NB4 (cell line): ENCODE measurements around the gene ALOX12B.

Experiments
- CTCF ChIP-seq: IDR thresholded peaks from one replicate; pipeline ENCODE4 v1.5.1; 2012; ENCODE audit warnings: low read depth, low read length
- MYC ChIP-seq: IDR thresholded peaks from 2 replicates; pipeline ENCODE4 v1.6.1; 2011; ENCODE audit warnings: low read depth, low read length
- POLR2A ChIP-seq: IDR thresholded peaks from 2 replicates; pipeline ENCODE4 v1.6.1; 2011; ENCODE audit warnings: mild to moderate bottlenecking; ENCODE audit not compliant: insufficient read length; ENCODE audit errors: extremely low read depth
- TF ChIP-seq, protein P1 (sequence below): IDR thresholded peaks from 2 replicates; pipeline ENCODE4 v1.6.1; 2011; ENCODE audit warnings: low read depth, low read length

DNA sequence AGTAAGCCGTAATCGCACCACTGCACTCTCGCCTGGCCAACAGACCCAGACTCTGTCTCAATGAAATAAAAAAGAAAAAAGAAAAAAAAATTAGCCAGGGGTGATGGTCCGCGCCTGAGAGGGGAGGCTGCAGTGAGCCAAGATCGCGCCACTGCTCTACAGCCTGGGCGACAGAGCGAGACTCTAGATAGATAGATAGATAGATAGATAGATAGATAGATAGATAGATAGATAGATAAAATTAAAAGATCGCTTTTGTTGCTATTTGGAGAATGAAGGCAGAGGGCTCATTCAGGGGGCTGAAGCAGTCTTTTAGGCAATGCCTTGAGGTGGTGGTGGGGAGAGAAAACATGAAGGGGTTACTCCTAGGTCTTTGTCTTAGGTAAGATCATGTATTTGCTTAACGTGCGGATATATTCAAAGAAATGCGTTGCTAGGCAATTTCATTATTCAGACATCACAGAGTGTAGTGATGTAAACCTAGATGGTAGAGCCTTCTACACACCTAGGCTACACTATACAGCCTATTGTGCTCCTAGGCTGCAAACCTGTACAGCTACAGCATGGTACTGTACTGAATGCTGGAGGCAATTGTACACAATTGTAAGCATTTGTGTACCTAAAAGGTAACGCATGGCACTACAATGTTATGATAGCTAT is 40.7 kb upstream of the ALOX12B start:
- TF ChIP-seq CTCF, result no peak
- TF ChIP-seq, protein P1, sequence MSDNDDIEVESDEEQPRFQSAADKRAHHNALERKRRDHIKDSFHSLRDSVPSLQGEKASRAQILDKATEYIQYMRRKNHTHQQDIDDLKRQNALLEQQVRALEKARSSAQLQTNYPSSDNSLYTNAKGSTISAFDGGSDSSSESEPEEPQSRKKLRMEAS, result no peak
- no peak for TF ChIP-seq POLR2A
- TF ChIP-seq MYC, result no peak
